ENCODE results near the gene JPT1. TPM values are rescaled to one million over a fixed set of nuclear protein-coding genes. Genes with fewer than 3 reads are reported as not detected.

The JPT1 gene
- total RNA-seq, 1 donor from 2014 or later, result 61.1 TPM

GRCh38 chr17:75113798-75114551, 40.3 kb downstream of the JPT1 start:
- H3K36me3 ChIP-seq, result peaks cover 8% of the 10 kb centered on the region
- ATAC-seq (peak; percentile 81 to 86), DNase-seq (peak; percentile 87)
- no peaks in the 10 kb centered on the region for H3K9me3 ChIP-seq
- peaks cover 60% of the 10 kb centered on the region for H3K4me1 ChIP-seq
- H3K27me3 ChIP-seq (ENCODE audit: low read depth), result no peaks in the 10 kb centered on the region
- peak overlapping the region; percentile 71 for H3K4me3 ChIP-seq
- H3K27ac ChIP-seq, result peak overlapping the region; percentile 91
- TF ChIP-seq CTCF (IDR thresholded peaks at IDR 0.05), result peak; percentile 95
- intact Hi-C loops (cut with DNase I), result loop anchor here (10.0 kb wide), 1 partner anchor 61 kb away; no protein-coding TSS in a partner anchor

- DNase-seq (no peak), ATAC-seq (no peak)
- no peak overlapping the region for H3K4me3 ChIP-seq
- H3K27me3 ChIP-seq (ENCODE audit: low read depth), result no peaks in the 10 kb centered on the region
- peaks cover 8% of the 10 kb centered on the region for H3K36me3 ChIP-seq
- no peaks in the 10 kb centered on the region for H3K9me3 ChIP-seq
- peaks cover 61% of the 10 kb centered on the region for H3K4me1 ChIP-seq
- intact Hi-C loops (cut with DNase I), result loop anchor here (10.0 kb wide), 1 partner anchor 63 kb away; no protein-coding TSS in a partner anchor
- H3K27ac ChIP-seq, result no peak overlapping the region
- TF ChIP-seq CTCF (IDR thresholded peaks at IDR 0.05), result no peak
Measured at GRCh38 chr17:75111777-75112335, 42.5 kb downstream of the JPT1 start.

- peak overlapping the region; percentile 89 for H3K27ac ChIP-seq
- H3K4me3 ChIP-seq, result peak overlapping the region; percentile 96
- intact Hi-C loops (cut with DNase I), result loop anchor here (10.0 kb wide), 1 partner anchor 64 kb away; no protein-coding TSS in a partner anchor
- peak; percentile 60 for DNase-seq
- peaks cover 54% of the 10 kb centered on the region for H3K4me1 ChIP-seq
- H3K9me3 ChIP-seq, result no peaks in the 10 kb centered on the region
- peak; percentile 5 to 9 for ATAC-seq
- H3K36me3 ChIP-seq, result no peaks in the 10 kb centered on the region
- TF ChIP-seq CTCF (IDR thresholded peaks at IDR 0.05), result no peak
- H3K27me3 ChIP-seq (ENCODE audit: low read depth), result no peaks in the 10 kb centered on the region
Measured at GRCh38 chr17:75110234-75110937, 43.9 kb downstream of the JPT1 start.

- peak; percentile 90 to 91 for ATAC-seq
- intact Hi-C loops (cut with DNase I), result loop anchor here (10.0 kb wide), 1 partner anchor 65 kb away; no protein-coding TSS in a partner anchor
- Histone ChIP-seq H3K9me3 (no peaks in the 10 kb centered on the region), H3K4me3 (peak within 1 kb of the TSS; percentile 96), H3K27me3 (ENCODE audit: low read depth) (no peaks in the 10 kb centered on the region), H3K36me3 (peaks cover 6% of the 10 kb centered on the region), H3K27ac (peak within 1 kb of the TSS; percentile 89), H3K4me1 (peaks cover 46% of the 10 kb centered on the region)
- no peak for TF ChIP-seq CTCF (IDR thresholded peaks at IDR 0.05)
- peak; percentile 95 for DNase-seq
Measured at GRCh38 chr17:75109407-75110233, 44.7 kb downstream of the JPT1 start, which contains the start of gene ARMC7. Gene ARMC7 (plus strand): TSS chr17:75109969. CDS start chr17:75110289, 320 bp downstream.

GRCh38 chr17:75109046-75109406, 45.3 kb downstream of the JPT1 start:
- Histone ChIP-seq H3K4me1 (peaks cover 44% of the 10 kb centered on the region), H3K4me3 (peak overlapping the region; percentile 96), H3K27ac (peak overlapping the region; percentile 89), H3K9me3 (no peaks in the 10 kb centered on the region), H3K27me3 (ENCODE audit: low read depth) (no peaks in the 10 kb centered on the region), H3K36me3 (peaks cover 8% of the 10 kb centered on the region)
- intact Hi-C loops (cut with DNase I), result no loop called here
- DNase-seq (no peak), ATAC-seq (no peak)
- TF ChIP-seq CTCF (IDR thresholded peaks at IDR 0.05), result no peak
